Epithelial cell of esophagus (primary cell): ENCODE results near the gene THSD4.

Experiments
- DNase-seq: peaks from one replicate; pipeline ENCODE4 v3.0.0; 2010; ENCODE audit warnings: low read depth
- H3K4me3 ChIP-seq: 2 replicates; pipeline ENCODE4 v1.5.1; 2011; ENCODE audit warnings: mild to moderate bottlenecking, low read length, control low read depth
- CTCF ChIP-seq: IDR thresholded peaks from 2 replicates; pipeline ENCODE4 v1.5.1; 2011; ENCODE audit warnings: low read depth, mild to moderate bottlenecking, low read length, control low read depth, inconsistent platforms; ENCODE audit not compliant: insufficient read depth; ENCODE audit errors: missing control alignments

The THSD4 gene

GRCh38 chr15:71136159-71136783, 21.0 kb downstream of the THSD4 start:
- H3K4me3 ChIP-seq, result no peak overlapping the region
- no peak for TF ChIP-seq CTCF
- peak; percentile 82 for DNase-seq

- peak; percentile 11 for TF ChIP-seq CTCF
- no peak for DNase-seq
- H3K4me3 ChIP-seq, result no peak overlapping the region
Observed at GRCh38 chr15:71136793-71137518, 21.7 kb downstream of the THSD4 start.

GRCh38 chr15:71138473-71138872, 23.2 kb downstream of the THSD4 start:
- no peak for TF ChIP-seq CTCF
- no peak for DNase-seq

GRCh38 chr15:71139241-71139640, 24.0 kb downstream of the THSD4 start:
- no peak overlapping the region for H3K4me3 ChIP-seq
- TF ChIP-seq CTCF, result no peak
- DNase-seq, result no peak

More at GRCh38 chr15:71138473-71138872, 23.2 kb downstream of the THSD4 start:
- H3K4me3 ChIP-seq, result no peak overlapping the region

- no peak for DNase-seq
- no peak for TF ChIP-seq CTCF
- H3K4me3 ChIP-seq, result no peak overlapping the region
Observed at GRCh38 chr15:71141572-71141971, 26.3 kb downstream of the THSD4 start.

GRCh38 chr15:71142780-71143179, 27.5 kb downstream of the THSD4 start:
- no peak overlapping the region for H3K4me3 ChIP-seq
- peak; percentile 40 for DNase-seq
- no peak for TF ChIP-seq CTCF
